HG02884 (cell line): Measurements from ENCODE around the gene MOGAT2.
"Not testable (repeated sequence)": the region's sequence is repeated elsewhere in the genome, so short reads cannot be mapped to it uniquely, and the experiment has no call there.

Experiments used
- ATAC-seq: cut with Tn5 transposase; IDR thresholded peaks from one replicate; pipeline ENCODE4 v1.9.1; 2021; ENCODE audit warnings: mild to moderate bottlenecking, moderate library complexity; ENCODE audit not compliant: unreplicated experiment

The MOGAT2 gene

GRCh38 chr11:75717608-75718418 lies at the start of gene MOGAT2:
MOGAT2 (plus strand) TSS chr11:75717838; CDS start chr11:75717889, 51 bp downstream.
- ATAC-seq, result no peak

- no peak for ATAC-seq
These were observed 49.0 kb upstream of the MOGAT2 start, which contains the start of gene MAP6 for GRCh38 chr11:75668451-75669297. MAP6 (minus strand) TSS chr11:75669038; CDS start chr11:75668369, 669 bp downstream.

- ATAC-seq, result no peak
These were observed 43.6 kb upstream of the MOGAT2 start for GRCh38 chr11:75673977-75674582.

- ATAC-seq, result no peak
These were observed 40.4 kb upstream of the MOGAT2 start for GRCh38 chr11:75677275-75677674.

- no peak for ATAC-seq
These were observed 39.7 kb upstream of the MOGAT2 start for GRCh38 chr11:75677909-75678308.

GRCh38 chr11:75678620-75679259 lies 38.9 kb upstream of the MOGAT2 start:
- ATAC-seq, result no peak

- ATAC-seq, result no peak
These were observed 38.1 kb upstream of the MOGAT2 start for GRCh38 chr11:75679566-75679965.

GRCh38 chr11:75683856-75684255 lies 33.8 kb upstream of the MOGAT2 start:
- not testable (repeated sequence) for ATAC-seq

- ATAC-seq, result peak; percentile 75
These were observed 27.6 kb upstream of the MOGAT2 start for GRCh38 chr11:75689863-75690609.

GRCh38 chr11:75691804-75692203 lies 25.8 kb upstream of the MOGAT2 start:
- no peak for ATAC-seq

GRCh38 chr11:75697906-75698581 lies 19.6 kb upstream of the MOGAT2 start:
- no peak for ATAC-seq

GRCh38 chr11:75700940-75701339 lies 16.7 kb upstream of the MOGAT2 start:
- no peak for ATAC-seq

- no peak for ATAC-seq
These were observed 13.9 kb upstream of the MOGAT2 start for GRCh38 chr11:75703695-75704237.

- ATAC-seq, result no peak
These were observed 12.1 kb upstream of the MOGAT2 start for GRCh38 chr11:75705541-75705940.

- ATAC-seq, result no peak
These were observed 11.3 kb upstream of the MOGAT2 start for GRCh38 chr11:75706260-75706729.

- ATAC-seq, result no peak
These were observed 3.4 kb upstream of the MOGAT2 start for GRCh38 chr11:75714211-75714610.

- ATAC-seq, result no peak
These were observed 1.9 kb upstream of the MOGAT2 start for GRCh38 chr11:75715688-75716087.

- no peak for ATAC-seq
These were observed 979 bp upstream of the MOGAT2 start for GRCh38 chr11:75716659-75717058.
